OCI-LY7 (cell line): ENCODE results near the gene LRRC1. TPM values are rescaled to one million over a fixed set of nuclear protein-coding genes. Genes with fewer than 3 reads are reported as not detected.

Experiments
- BruUV-seq: library from RNA; stranded (reverse); fragments of 400-500 nt; replicated peaks from 2 replicates; lab custom pipeline; 2021; lab: Mats Ljungman, UMichigan
- CTCF ChIA-PET: fragments of 300-600 bp; sonication (Branson Sonifier 250); formaldehyde crosslinking; loops from one replicate; lab custom pipeline; 2022; ENCODE audit warnings: antibody characterized with exemption; ENCODE audit not compliant: unreplicated experiment; lab: Charles Lee
- POLR2A ChIA-PET: fragments of 300-600 bp; sonication (Branson Sonifier 250); formaldehyde crosslinking; loops from one replicate; lab custom pipeline; 2022; ENCODE audit warnings: antibody characterized with exemption; lab: Charles Lee
- DNase-seq: peaks from one replicate; pipeline ENCODE4 v3.0.0-alpha.2; 2015; ENCODE audit warnings: low spot score
- H2AFZ ChIP-seq: fragments of 200-600 bp; sonication (generic), shearing (Covaris generic); 2 replicates; pipeline ENCODE4 v1.6.1; 2014; ENCODE audit warnings: mild to moderate bottlenecking, antibody characterized with exemption, low read length, moderate library complexity
- H3K27ac ChIP-seq: fragments of 200-600 bp; sonication (generic); 2 replicates; pipeline ENCODE4 v1.5.1; 2014; ENCODE audit warnings: mixed run types, low read depth, mild to moderate bottlenecking, moderate library complexity, low read length, inconsistent platforms; ENCODE audit not compliant: poor library complexity, severe bottlenecking
- H3K36me3 ChIP-seq: fragments of 200-600 bp; sonication (generic); 2 replicates; pipeline ENCODE4 v1.6.1; 2014; ENCODE audit warnings: mild to moderate bottlenecking, antibody characterized with exemption, low read length, moderate library complexity, mixed read lengths; ENCODE audit not compliant: insufficient read depth
- H3K4me1 ChIP-seq: fragments of 200-600 bp; sonication (generic); 2 replicates; pipeline ENCODE4 v1.5.1; 2014; ENCODE audit warnings: mild to moderate bottlenecking, low read length; ENCODE audit not compliant: insufficient read depth, poor library complexity, severe bottlenecking
- H3K4me2 ChIP-seq: fragments of 200-600 bp; sonication (generic); 2 replicates; pipeline ENCODE4 v1.6.1; 2014; ENCODE audit warnings: mild to moderate bottlenecking, low read length
- H3K4me3 ChIP-seq: fragments of 200-600 bp; sonication (generic); 2 replicates; pipeline ENCODE4 v1.5.1; 2014; ENCODE audit warnings: mild to moderate bottlenecking, low read depth, low read length; ENCODE audit not compliant: poor library complexity, severe bottlenecking
- H3K79me2 ChIP-seq: fragments of 200-600 bp; sonication (generic); 2 replicates; pipeline ENCODE4 v1.6.1; 2016; ENCODE audit warnings: low read depth, mild to moderate bottlenecking, low read length, moderate library complexity, mixed read lengths; ENCODE audit not compliant: insufficient read depth
- H3K9me2 ChIP-seq: fragments of 200-600 bp; sonication (generic); 2 replicates; pipeline ENCODE4 v1.6.1; 2016; ENCODE audit warnings: mild to moderate bottlenecking, low read length, mixed read lengths; ENCODE audit not compliant: insufficient read depth
- H3K9me3 ChIP-seq: fragments of 200-600 bp; sonication (generic); 2 replicates; pipeline ENCODE4 v1.6.1; 2014; ENCODE audit warnings: mild to moderate bottlenecking, mixed run types, low read length, mixed read lengths
- H4K20me1 ChIP-seq: fragments of 200-600 bp; sonication (generic); 2 replicates; pipeline ENCODE4 v1.6.1; 2014; ENCODE audit warnings: mild to moderate bottlenecking, antibody characterized with exemption, low read length, moderate library complexity, mixed read lengths; ENCODE audit not compliant: insufficient read depth
- CTCF ChIP-seq: fragments of 200-600 bp; sonication (generic); conservative IDR thresholded peaks from 2 replicates; pipeline ENCODE4 v1.5.1; 2014; ENCODE audit warnings: mild to moderate bottlenecking, antibody characterized with exemption, low read length, moderate library complexity, mixed read lengths
- EZH2phosphoT487 ChIP-seq: fragments of 200-600 bp; sonication (generic); IDR thresholded peaks from 2 replicates; pipeline ENCODE4 v1.6.1; 2018; ENCODE audit warnings: low read depth, borderline replicate concordance, mild to moderate bottlenecking, mixed run types, antibody characterized with exemption, low read length, moderate library complexity, mixed read lengths
- intact Hi-C: fragments of 100-400 bp; cut with micrococcal nuclease; formaldehyde crosslinking; loops from one replicate; pipeline ENCODE4 v1.10.0; 2022; ENCODE audit not compliant: unreplicated experiment
- total RNA-seq, 2 experiments: library from RNA; depleted of rRNA in 1 of 2; stranded (reverse); fragments of >200 nt in 1 of 2; shearing (Covaris generic) in 1 of 2; gene quantifications; 2 replicates each; pipeline ENCODE4 v1.2.3, GENCODE V29; 2014 to 2022

LRRC1 gene
- total RNA-seq, 2 experiments from 2014 or later = 8.2 to 8.4 TPM

GRCh38 chr6:53944543-53944942, 149.7 kb downstream of the LRRC1 start:
- DNase-seq = no peak
- intact Hi-C loops = no loop called here
- Histone ChIP-seq H3K4me3 (no peak overlapping the region), H3K79me2 (no peaks in the 10 kb centered on the region), H3K4me2 (no peak overlapping the region), H3K27ac (no peak overlapping the region), H4K20me1 (no peaks in the 10 kb centered on the region), H3K36me3 (no peaks in the 10 kb centered on the region), H3K4me1 (no peaks in the 10 kb centered on the region), H2AFZ (no peak overlapping the region), H3K9me2 (no peaks in the 10 kb centered on the region), H3K9me3 (no peaks in the 10 kb centered on the region)
- BruUV-seq = no TSS peak
- POLR2A ChIA-PET = interaction anchor here (0.5 to 0.7 kb wide), 3 partner anchors 21 to 1302 kb away, joined by 3 read pairs; no protein-coding TSS in a partner anchor
- TF ChIP-seq CTCF = no peak
- TF ChIP-seq EZH2phosphoT487 = no peak
- CTCF ChIA-PET = no interaction called here

- Histone ChIP-seq H3K4me1 (no peaks in the 10 kb centered on the region), H2AFZ (no peak overlapping the region), H3K9me2 (no peaks in the 10 kb centered on the region), H3K79me2 (no peaks in the 10 kb centered on the region), H3K4me2 (no peak overlapping the region), H3K9me3 (no peaks in the 10 kb centered on the region), H3K36me3 (no peaks in the 10 kb centered on the region), H3K27ac (no peak overlapping the region), H3K4me3 (no peak overlapping the region), H4K20me1 (no peaks in the 10 kb centered on the region)
- TF ChIP-seq CTCF (no peak), EZH2phosphoT487 (no peak)
- POLR2A ChIA-PET = no interaction called here
- BruUV-seq = no TSS peak
- no peak for DNase-seq
- CTCF ChIA-PET = no interaction called here
- intact Hi-C loops = no loop called here
Observed at GRCh38 chr6:53945765-53946407, 151.1 kb downstream of the LRRC1 start.

GRCh38 chr6:53947780-53948179, 153.0 kb downstream of the LRRC1 start:
- H3K9me2 ChIP-seq = no peaks in the 10 kb centered on the region
- TF ChIP-seq EZH2phosphoT487 = no peak
- no peak for TF ChIP-seq CTCF
- no peaks in the 10 kb centered on the region for H3K4me1 ChIP-seq
- no peaks in the 10 kb centered on the region for H3K9me3 ChIP-seq
- H3K4me2 ChIP-seq = no peak overlapping the region
- intact Hi-C loops = no loop called here
- POLR2A ChIA-PET = interaction anchor here (0.9 kb wide), 1 partner anchor 8 kb away, joined by 3 read pairs; no protein-coding TSS in a partner anchor
- no peak overlapping the region for H3K4me3 ChIP-seq
- no peak overlapping the region for H2AFZ ChIP-seq
- no peaks in the 10 kb centered on the region for H3K36me3 ChIP-seq
- no TSS peak for BruUV-seq
- no peaks in the 10 kb centered on the region for H4K20me1 ChIP-seq
- H3K27ac ChIP-seq = no peak overlapping the region
- H3K79me2 ChIP-seq = no peaks in the 10 kb centered on the region
- DNase-seq = no peak
- CTCF ChIA-PET = no interaction called here
